Nephron (organoid): ENCODE data around the gene COL6A5.
A peak's percentile ranks its signal among the peaks of the same experiment; 100 is the strongest.

ENCODE experiments used
- H3K27ac Mint-ChIP-seq, 3 experiments: 2 replicates each; pipeline ENCODE4 v1.8.0; 2020; ENCODE audit warnings: mixed read lengths in 3 of 3, mild to moderate bottlenecking in 2 of 3, moderate library complexity in 1 of 3
- H3K27me3 Mint-ChIP-seq: 2 replicates; pipeline ENCODE4 v1.8.0; 2021; ENCODE audit warnings: low read depth, mild to moderate bottlenecking, moderate library complexity, mixed read lengths
- H3K36me3 Mint-ChIP-seq: 2 replicates; pipeline ENCODE4 v1.8.0; 2020; ENCODE audit warnings: low read depth, mixed read lengths
- H3K4me1 Mint-ChIP-seq: 2 replicates; pipeline ENCODE4 v1.8.0; 2020; ENCODE audit warnings: mixed read lengths
- H3K4me3 Mint-ChIP-seq, 3 experiments: 2 replicates each; pipeline ENCODE4 v1.8.0; 2020; ENCODE audit warnings: mild to moderate bottlenecking in 3 of 3, mixed read lengths in 3 of 3, moderate library complexity in 2 of 3
- H3K9me3 Mint-ChIP-seq: 2 replicates; pipeline ENCODE4 v1.8.0; 2020; ENCODE audit warnings: mixed read lengths
- TF ChIP-seq, protein P1 (sequence below), 3 experiments: fragments of 200-600 bp; sonication (generic); IDR thresholded peaks; one replicate each; pipeline ENCODE4 v1.5.0; 2021; ENCODE audit warnings: antibody characterized with exemption in 3 of 3; ENCODE audit not compliant: unreplicated experiment in 3 of 3

Gene COL6A5

DNA sequence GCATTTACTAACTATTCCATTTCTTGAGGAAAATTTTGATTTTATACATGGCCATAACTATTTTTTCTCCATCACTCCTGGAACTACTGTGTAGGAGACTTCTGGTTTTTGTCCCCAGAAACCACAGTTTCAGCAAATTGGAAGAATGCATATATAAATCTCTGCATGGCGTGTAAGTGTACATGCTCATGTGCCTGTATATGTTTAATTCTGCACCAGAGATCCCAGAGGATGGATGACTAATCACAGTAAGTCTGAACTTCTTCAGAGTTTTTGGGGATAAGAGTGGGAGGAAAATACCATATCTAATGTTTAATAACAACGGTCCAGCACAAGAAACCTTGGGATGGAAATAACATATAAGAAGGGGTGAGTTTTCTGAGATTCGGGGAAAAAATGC is 160.6 kb downstream of the COL6A5 start:
- Mint-ChIP-seq H3K9me3 (no peaks in the 10 kb centered on the region), H3K4me3 (peak overlapping the region in 1 of 3 experiments; percentile 37), H3K27ac (peak overlapping the region; percentile 26 to 89 (median 57)), H3K4me1 (peaks cover 47% of the 10 kb centered on the region), H3K36me3 (no peaks in the 10 kb centered on the region), H3K27me3 (peaks cover 5% of the 10 kb centered on the region)
- TF ChIP-seq, protein P1, sequence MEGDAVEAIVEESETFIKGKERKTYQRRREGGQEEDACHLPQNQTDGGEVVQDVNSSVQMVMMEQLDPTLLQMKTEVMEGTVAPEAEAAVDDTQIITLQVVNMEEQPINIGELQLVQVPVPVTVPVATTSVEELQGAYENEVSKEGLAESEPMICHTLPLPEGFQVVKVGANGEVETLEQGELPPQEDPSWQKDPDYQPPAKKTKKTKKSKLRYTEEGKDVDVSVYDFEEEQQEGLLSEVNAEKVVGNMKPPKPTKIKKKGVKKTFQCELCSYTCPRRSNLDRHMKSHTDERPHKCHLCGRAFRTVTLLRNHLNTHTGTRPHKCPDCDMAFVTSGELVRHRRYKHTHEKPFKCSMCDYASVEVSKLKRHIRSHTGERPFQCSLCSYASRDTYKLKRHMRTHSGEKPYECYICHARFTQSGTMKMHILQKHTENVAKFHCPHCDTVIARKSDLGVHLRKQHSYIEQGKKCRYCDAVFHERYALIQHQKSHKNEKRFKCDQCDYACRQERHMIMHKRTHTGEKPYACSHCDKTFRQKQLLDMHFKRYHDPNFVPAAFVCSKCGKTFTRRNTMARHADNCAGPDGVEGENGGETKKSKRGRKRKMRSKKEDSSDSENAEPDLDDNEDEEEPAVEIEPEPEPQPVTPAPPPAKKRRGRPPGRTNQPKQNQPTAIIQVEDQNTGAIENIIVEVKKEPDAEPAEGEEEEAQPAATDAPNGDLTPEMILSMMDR (IDR thresholded peaks at IDR 0.05; ENCODE audit: unreplicated experiment in 3 of 3), result no peak

DNA sequence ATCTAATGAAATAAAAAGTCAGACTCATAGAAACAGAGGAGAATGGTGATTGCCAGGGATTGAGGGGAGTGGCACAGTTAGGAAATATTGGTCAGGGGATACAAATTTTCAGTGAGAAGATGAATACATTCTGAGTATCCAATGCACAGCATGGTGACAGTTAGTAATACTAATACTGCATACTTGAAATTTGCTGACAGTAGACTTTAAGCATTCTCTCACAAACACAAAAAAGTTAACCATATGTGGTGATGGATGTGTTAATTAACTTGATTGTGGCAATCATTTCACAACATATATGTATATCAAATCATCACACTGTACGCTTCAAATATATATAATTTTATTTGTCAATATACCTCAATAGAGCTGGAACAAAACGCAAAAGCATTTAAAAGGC is 162.3 kb downstream of the COL6A5 start:
- no peaks in the 10 kb centered on the region for H3K9me3 Mint-ChIP-seq
- peaks cover 47% of the 10 kb centered on the region for H3K4me1 Mint-ChIP-seq
- no peaks in the 10 kb centered on the region for H3K36me3 Mint-ChIP-seq
- peak overlapping the region; percentile 91 to 94 (median 91) for H3K27ac Mint-ChIP-seq
- TF ChIP-seq, protein P1 (IDR thresholded peaks at IDR 0.05; ENCODE audit: unreplicated experiment in 3 of 3), result no peak
- no peak overlapping the region for H3K4me3 Mint-ChIP-seq
- H3K27me3 Mint-ChIP-seq, result peaks cover 9% of the 10 kb centered on the region

DNA sequence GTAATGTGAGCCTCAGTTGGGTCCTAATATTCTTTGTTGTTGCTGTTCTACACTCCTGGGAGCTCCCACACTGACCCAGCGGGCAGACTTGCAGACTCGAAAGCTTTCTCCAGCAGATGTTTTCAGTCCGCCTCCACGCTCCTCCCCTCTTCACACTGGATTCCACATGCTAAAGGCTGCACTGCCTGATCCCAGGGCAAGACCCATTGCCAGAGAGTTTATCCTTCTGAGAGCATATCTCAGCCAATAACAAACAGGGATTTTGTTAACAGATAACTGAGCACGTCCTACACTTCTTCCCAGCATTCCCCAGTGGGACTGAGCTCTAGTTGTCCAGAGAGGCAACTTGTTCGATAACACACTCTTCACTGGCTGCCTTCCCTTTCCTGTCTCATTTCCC is 163.5 kb downstream of the COL6A5 start:
- Mint-ChIP-seq H3K4me3 (peak overlapping the region in 2 of 3 experiments; percentile 39 to 49), H3K36me3 (no peaks in the 10 kb centered on the region), H3K4me1 (peaks cover 46% of the 10 kb centered on the region), H3K27me3 (peaks cover 6% of the 10 kb centered on the region), H3K27ac (peak overlapping the region; percentile 91 to 94 (median 91)), H3K9me3 (peaks cover under 1% of the 10 kb centered on the region)
- TF ChIP-seq, protein P1 (IDR thresholded peaks at IDR 0.05; ENCODE audit: unreplicated experiment in 3 of 3), result no peak

DNA sequence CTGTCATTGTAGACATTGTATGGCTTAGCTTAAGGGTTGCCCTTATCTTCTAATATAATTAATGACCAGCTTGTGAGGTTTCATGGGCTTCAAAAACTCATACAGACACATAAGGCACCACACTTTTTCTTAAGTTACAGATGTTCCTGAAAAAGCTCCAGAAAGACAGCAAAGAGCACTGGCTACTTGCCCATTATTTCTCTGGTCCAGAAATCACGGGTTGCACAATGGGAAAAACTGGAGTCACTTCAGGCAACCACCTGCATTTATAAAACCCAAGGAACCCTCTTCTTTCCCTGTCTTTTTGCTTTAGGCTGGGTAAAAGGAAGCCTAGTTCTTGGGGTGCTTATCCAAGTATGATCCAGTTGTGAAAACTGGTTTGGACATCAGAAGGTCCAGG is 169.2 kb downstream of the COL6A5 start:
- Mint-ChIP-seq H3K36me3 (no peaks in the 10 kb centered on the region), H3K27me3 (peaks cover 45% of the 10 kb centered on the region), H3K4me3 (no peak overlapping the region), H3K4me1 (peaks cover 8% of the 10 kb centered on the region), H3K27ac (no peak overlapping the region), H3K9me3 (peaks cover 7% of the 10 kb centered on the region)
- TF ChIP-seq, protein P1 (IDR thresholded peaks at IDR 0.05; ENCODE audit: unreplicated experiment in 3 of 3), result no peak

DNA sequence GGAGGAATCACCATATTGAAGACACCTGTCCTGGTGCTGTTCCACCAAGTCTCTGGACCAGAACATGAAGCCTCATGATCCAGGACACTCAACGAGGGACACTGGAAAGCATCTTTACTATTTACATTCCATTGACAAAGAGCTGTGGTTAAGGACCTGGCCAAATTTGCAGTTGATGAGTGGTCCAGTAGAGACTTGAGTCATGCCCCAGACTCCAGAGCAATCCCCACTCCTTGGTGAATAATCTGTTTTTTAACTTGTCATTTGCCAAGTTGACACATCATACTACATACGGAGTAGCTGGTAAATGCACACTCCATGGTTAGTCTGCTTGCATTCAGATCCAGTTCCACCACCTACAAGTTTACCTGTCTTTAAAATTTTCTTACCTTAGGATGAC is 170.3 kb downstream of the COL6A5 start:
- Mint-ChIP-seq H3K36me3 (no peaks in the 10 kb centered on the region), H3K27ac (no peak overlapping the region), H3K9me3 (peaks cover 7% of the 10 kb centered on the region), H3K27me3 (peaks cover 47% of the 10 kb centered on the region), H3K4me1 (peaks cover 8% of the 10 kb centered on the region), H3K4me3 (peak overlapping the region in 1 of 3 experiments; percentile 14)
- TF ChIP-seq, protein P1 (IDR thresholded peaks at IDR 0.05; ENCODE audit: unreplicated experiment in 3 of 3), result no peak
